GM23248 (cell line): Measurements from ENCODE around the gene ERP27.

ENCODE experiments used
- EZH2 ChIP-seq: fragments of 200-600 bp; sonication (generic); IDR thresholded peaks from 2 replicates; pipeline ENCODE4 v1.6.1; 2018; ENCODE audit warnings: antibody characterized with exemption, mild to moderate bottlenecking; ENCODE audit not compliant: insufficient read depth, poor library complexity, severe bottlenecking
- EZH2phosphoT487 ChIP-seq: fragments of 200-600 bp; sonication (generic); IDR thresholded peaks from 2 replicates; pipeline ENCODE4 v1.6.1; 2018; ENCODE audit warnings: antibody characterized with exemption, moderate library complexity, mild to moderate bottlenecking, low read depth; ENCODE audit not compliant: insufficient read depth

DNA sequence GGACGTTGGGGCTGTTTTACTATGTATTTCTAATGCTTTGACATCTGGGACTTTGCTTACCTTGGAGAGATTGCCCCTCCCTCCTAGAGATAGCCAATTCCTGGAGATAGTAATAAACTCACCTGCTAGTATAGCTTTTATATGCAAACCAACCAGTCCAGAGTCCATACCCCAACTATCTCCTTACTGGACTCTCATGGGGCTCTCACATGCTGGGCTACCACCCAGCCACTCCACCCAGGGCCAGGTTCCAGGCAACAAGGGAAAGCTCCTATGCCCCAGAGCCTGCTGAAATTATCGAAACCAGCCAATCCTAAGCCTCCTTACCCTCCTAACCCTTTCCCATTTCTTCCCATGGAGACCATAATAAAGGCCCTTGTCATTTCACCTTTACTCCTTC lies 27.2 kb downstream of the ERP27 start:
- TF ChIP-seq EZH2phosphoT487: no peak
- no peak for TF ChIP-seq EZH2
